OCI-LY1 (cell line): ENCODE measurements around the gene SRPX2.
"Not testable (repeated sequence)": the region's sequence is repeated elsewhere in the genome, so short reads cannot be mapped to it uniquely, and the experiment has no call there.

Source experiments
- H2AFZ ChIP-seq: fragments of 200-600 bp; sonication (generic), shearing (Covaris generic); 2 replicates; pipeline ENCODE4 v1.6.0; 2014; ENCODE audit warnings: antibody characterized with exemption, mild to moderate bottlenecking, low read length
- H3F3A ChIP-seq: fragments of 200-600 bp; sonication (generic), shearing (Covaris generic); 2 replicates; pipeline ENCODE4 v1.6.0; 2014; ENCODE audit warnings: mild to moderate bottlenecking, antibody characterized with exemption, low read length, moderate library complexity; ENCODE audit not compliant: insufficient read depth
- H3K27ac ChIP-seq: fragments of 200-600 bp; sonication (generic); 2 replicates; pipeline ENCODE4 v1.5.1; 2014; ENCODE audit warnings: low read length, mixed run types, mild to moderate bottlenecking, low read depth; ENCODE audit not compliant: poor library complexity, severe bottlenecking
- H3K27me3 ChIP-seq: fragments of 200-600 bp; sonication (generic); 2 replicates; pipeline ENCODE4 v1.6.0; 2014; ENCODE audit warnings: antibody characterized with exemption, mild to moderate bottlenecking, low read length, moderate library complexity; ENCODE audit not compliant: insufficient read depth
- H3K36me3 ChIP-seq: fragments of 200-600 bp; sonication (generic); 2 replicates; pipeline ENCODE4 v1.6.1; 2014; ENCODE audit warnings: mild to moderate bottlenecking, antibody characterized with exemption, low read length, moderate library complexity, mixed read lengths; ENCODE audit not compliant: insufficient read depth
- H3K4me1 ChIP-seq: fragments of 200-600 bp; sonication (generic); 2 replicates; pipeline ENCODE4 v1.5.1; 2014; ENCODE audit warnings: mild to moderate bottlenecking, low read length, moderate library complexity; ENCODE audit not compliant: insufficient read depth, severe bottlenecking
- H3K4me2 ChIP-seq: fragments of 200-600 bp; sonication (generic), shearing (Covaris generic); 2 replicates; pipeline ENCODE4 v1.6.1; 2014; ENCODE audit warnings: low read length
- H3K4me3 ChIP-seq: fragments of 200-600 bp; sonication (generic); 2 replicates; pipeline ENCODE4 v1.5.1; 2014; ENCODE audit warnings: low read length, low read depth, mild to moderate bottlenecking, mixed read lengths; ENCODE audit not compliant: poor library complexity, severe bottlenecking
- H3K79me2 ChIP-seq: fragments of 200-600 bp; shearing (Covaris generic); 2 replicates; pipeline ENCODE4 v1.6.1; 2016; ENCODE audit warnings: mixed run types, low read length, mixed read lengths; ENCODE audit not compliant: insufficient read depth
- H3K9ac ChIP-seq: fragments of 200-600 bp; sonication (generic), shearing (Covaris generic); 2 replicates; pipeline ENCODE4 v1.6.1; 2014; ENCODE audit warnings: mild to moderate bottlenecking, low read length, mixed read lengths
- H3K9me2 ChIP-seq: fragments of 200-600 bp; sonication (generic), shearing (Covaris generic); 2 replicates; pipeline ENCODE4 v1.6.1; 2014; ENCODE audit warnings: low read depth, mild to moderate bottlenecking, low read length, mixed read lengths
- H3K9me3 ChIP-seq: fragments of 200-600 bp; shearing (Covaris generic); 2 replicates; pipeline ENCODE4 v1.6.1; 2014; ENCODE audit warnings: low read length, mixed read lengths
- H4K20me1 ChIP-seq: fragments of 200-600 bp; sonication (generic), shearing (Covaris generic); 2 replicates; pipeline ENCODE4 v1.6.0; 2016; ENCODE audit warnings: mild to moderate bottlenecking, low read length; ENCODE audit not compliant: insufficient read depth
- EZH2 ChIP-seq: fragments of 200-600 bp; sonication (generic), shearing (Covaris generic); IDR thresholded peaks from 2 replicates; pipeline ENCODE4 v1.8.0; 2017; ENCODE audit warnings: borderline replicate concordance, mixed run types, mild to moderate bottlenecking, antibody characterized with exemption, low read length, moderate library complexity, mixed read lengths
- TF ChIP-seq, protein P1 (sequence below): fragments of 200-600 bp; sonication (generic), shearing (Covaris generic); IDR thresholded peaks from 2 replicates; pipeline ENCODE4 v1.5.1; 2017; ENCODE audit warnings: mild to moderate bottlenecking, antibody characterized with exemption, low read length, moderate library complexity, mixed read lengths

The SRPX2 gene

DNA sequence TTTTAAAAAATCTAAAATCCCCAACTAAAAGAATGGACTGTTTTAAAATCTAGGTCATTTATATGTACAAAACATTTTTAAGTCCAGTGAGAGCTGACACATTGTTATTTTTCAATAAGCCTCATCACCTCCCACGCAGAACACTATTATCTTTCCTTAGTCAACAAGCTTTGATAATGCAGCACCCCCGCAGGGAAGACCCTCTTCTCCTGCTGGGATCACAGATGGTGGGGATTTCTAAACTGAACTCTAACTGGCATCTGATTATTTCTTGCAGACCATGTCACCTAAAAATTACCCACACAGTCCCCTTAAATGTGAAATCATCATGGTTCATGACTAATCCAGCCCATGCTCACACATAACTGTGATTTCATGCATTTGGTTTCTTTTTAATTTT lies 76.3 kb downstream of the SRPX2 start:
- Histone ChIP-seq H3K9me2 (no peaks in the 10 kb centered on the region), H3K4me2 (no peak overlapping the region), H3K79me2 (no peaks in the 10 kb centered on the region), H3F3A (no peaks in the 10 kb centered on the region), H3K27me3 (no peaks in the 10 kb centered on the region), H4K20me1 (no peaks in the 10 kb centered on the region), H3K27ac (no peak overlapping the region), H3K36me3 (no peaks in the 10 kb centered on the region), H3K9ac (no peak overlapping the region), H3K4me1 (no peaks in the 10 kb centered on the region), H3K4me3 (no peak overlapping the region), H2AFZ (no peak overlapping the region), H3K9me3 (no peaks in the 10 kb centered on the region)
- no peak for TF ChIP-seq EZH2
- TF ChIP-seq, protein P1, sequence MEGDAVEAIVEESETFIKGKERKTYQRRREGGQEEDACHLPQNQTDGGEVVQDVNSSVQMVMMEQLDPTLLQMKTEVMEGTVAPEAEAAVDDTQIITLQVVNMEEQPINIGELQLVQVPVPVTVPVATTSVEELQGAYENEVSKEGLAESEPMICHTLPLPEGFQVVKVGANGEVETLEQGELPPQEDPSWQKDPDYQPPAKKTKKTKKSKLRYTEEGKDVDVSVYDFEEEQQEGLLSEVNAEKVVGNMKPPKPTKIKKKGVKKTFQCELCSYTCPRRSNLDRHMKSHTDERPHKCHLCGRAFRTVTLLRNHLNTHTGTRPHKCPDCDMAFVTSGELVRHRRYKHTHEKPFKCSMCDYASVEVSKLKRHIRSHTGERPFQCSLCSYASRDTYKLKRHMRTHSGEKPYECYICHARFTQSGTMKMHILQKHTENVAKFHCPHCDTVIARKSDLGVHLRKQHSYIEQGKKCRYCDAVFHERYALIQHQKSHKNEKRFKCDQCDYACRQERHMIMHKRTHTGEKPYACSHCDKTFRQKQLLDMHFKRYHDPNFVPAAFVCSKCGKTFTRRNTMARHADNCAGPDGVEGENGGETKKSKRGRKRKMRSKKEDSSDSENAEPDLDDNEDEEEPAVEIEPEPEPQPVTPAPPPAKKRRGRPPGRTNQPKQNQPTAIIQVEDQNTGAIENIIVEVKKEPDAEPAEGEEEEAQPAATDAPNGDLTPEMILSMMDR = no peak

DNA sequence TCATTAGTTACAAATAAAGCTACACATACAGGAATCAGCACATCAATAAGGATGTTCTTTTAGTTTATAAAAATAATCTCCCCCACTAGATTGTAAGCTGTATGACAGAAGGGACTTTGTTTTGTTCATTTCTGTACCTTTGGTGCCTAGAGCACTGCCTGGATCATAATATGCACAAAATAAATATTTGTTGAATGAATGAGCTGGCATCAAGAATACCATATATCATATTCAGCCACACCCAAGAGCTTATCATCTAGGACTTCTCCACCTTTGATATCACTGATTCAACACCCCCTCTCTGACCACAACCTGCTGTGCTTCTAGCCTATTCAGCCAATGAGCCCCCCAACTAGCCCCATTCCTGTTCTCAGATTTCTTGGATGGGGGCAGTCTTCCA lies 77.3 kb downstream of the SRPX2 start:
- H3K4me1 ChIP-seq = no peaks in the 10 kb centered on the region
- no peak overlapping the region for H3K4me2 ChIP-seq
- H3K79me2 ChIP-seq = no peaks in the 10 kb centered on the region
- no peaks in the 10 kb centered on the region for H4K20me1 ChIP-seq
- no peaks in the 10 kb centered on the region for H3K27me3 ChIP-seq
- H3K9ac ChIP-seq = no peak overlapping the region
- H3K9me2 ChIP-seq = no peaks in the 10 kb centered on the region
- H3F3A ChIP-seq = no peaks in the 10 kb centered on the region
- H3K4me3 ChIP-seq = no peak overlapping the region
- TF ChIP-seq, protein P1 = no peak
- TF ChIP-seq EZH2 = no peak
- no peak overlapping the region for H3K27ac ChIP-seq
- no peaks in the 10 kb centered on the region for H3K9me3 ChIP-seq
- no peaks in the 10 kb centered on the region for H3K36me3 ChIP-seq
- H2AFZ ChIP-seq = no peak overlapping the region

- not testable (repeated sequence) for H3K36me3 ChIP-seq, H3F3A ChIP-seq, H3K9ac ChIP-seq, H3K9me3 ChIP-seq, H2AFZ ChIP-seq, H3K4me1 ChIP-seq, H3K27ac ChIP-seq, H3K4me2 ChIP-seq, H3K4me3 ChIP-seq, H3K79me2 ChIP-seq, H3K27me3 ChIP-seq, H3K9me2 ChIP-seq, H4K20me1 ChIP-seq
Measured at GRCh38 chrX:100724006-100724405, 80.0 kb downstream of the SRPX2 start.
